Ammon's horn (tissue), 1 donor: Measurements from ENCODE around the gene ITGB4.

ENCODE experiments used
- DNase-seq: peaks from one replicate; pipeline ENCODE4 v3.0.0-alpha.2; 2016; ENCODE audit warnings: low spot score

Gene ITGB4

DNA sequence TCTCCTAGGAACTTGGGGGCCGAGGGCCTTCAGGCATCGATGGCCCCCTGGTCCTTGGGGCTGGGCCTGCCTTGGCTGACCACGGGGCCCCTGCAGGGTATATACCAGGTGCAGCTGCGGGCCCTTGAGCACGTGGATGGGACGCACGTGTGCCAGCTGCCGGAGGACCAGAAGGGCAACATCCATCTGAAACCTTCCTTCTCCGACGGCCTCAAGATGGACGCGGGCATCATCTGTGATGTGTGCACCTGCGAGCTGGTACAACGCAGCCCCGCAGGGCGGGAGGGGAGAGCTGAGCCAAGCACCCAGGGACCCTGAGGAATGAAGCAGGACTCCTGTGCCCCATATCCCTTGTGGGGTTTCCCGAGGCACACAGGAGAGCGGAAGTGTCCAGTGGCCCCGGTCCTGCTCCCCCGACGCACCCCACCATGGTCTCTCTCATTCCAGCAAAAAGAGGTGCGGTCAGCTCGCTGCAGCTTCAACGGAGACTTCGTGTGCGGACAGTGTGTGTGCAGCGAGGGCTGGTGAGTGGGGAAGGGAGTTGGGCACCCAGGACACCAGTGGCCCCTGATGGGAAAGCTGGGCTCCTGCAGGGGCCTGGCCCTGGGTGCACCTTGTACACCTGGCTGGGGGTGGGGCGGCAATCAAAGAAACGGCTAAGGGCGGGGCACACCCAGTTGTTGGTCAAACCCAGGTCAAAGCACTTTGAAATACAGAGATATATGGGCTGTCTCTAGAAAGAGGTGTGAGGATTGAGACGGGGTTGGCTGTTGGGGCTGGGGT, 10.6 kb downstream of the ITGB4 start:
- DNase-seq: no peak

- no peak for DNase-seq
Measured at GRCh38 chr17:75733471-75733870, 12.2 kb downstream of the ITGB4 start.

GRCh38 chr17:75734674-75735294, 13.5 kb downstream of the ITGB4 start:
- DNase-seq: no peak

- DNase-seq: no peak
Measured at GRCh38 chr17:75736173-75736835, 15.0 kb downstream of the ITGB4 start.

GRCh38 chr17:75737133-75737962, 16.1 kb downstream of the ITGB4 start:
- no peak for DNase-seq

- peak; percentile 61 for DNase-seq
Measured at GRCh38 chr17:75738218-75738802, 17.1 kb downstream of the ITGB4 start.

- DNase-seq: no peak
Measured at GRCh38 chr17:75739174-75739573, 17.9 kb downstream of the ITGB4 start.

- DNase-seq: no peak
Measured at GRCh38 chr17:75739801-75740200, 18.5 kb downstream of the ITGB4 start.

- no peak for DNase-seq
Measured at GRCh38 chr17:75740215-75740614, 19.0 kb downstream of the ITGB4 start.

- no peak for DNase-seq
Measured at GRCh38 chr17:75740631-75741077, 19.4 kb downstream of the ITGB4 start.

DNA sequence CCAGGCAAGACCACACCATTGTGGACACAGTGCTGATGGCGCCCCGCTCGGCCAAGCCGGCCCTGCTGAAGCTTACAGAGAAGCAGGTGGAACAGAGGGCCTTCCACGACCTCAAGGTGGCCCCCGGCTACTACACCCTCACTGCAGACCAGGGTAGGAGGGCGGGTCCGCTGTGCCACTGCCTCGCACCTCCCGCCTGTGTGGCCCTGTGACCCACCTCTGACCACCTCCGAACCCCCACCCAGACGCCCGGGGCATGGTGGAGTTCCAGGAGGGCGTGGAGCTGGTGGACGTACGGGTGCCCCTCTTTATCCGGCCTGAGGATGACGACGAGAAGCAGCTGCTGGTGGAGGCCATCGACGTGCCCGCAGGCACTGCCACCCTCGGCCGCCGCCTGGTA, 21.1 kb downstream of the ITGB4 start:
- no peak for DNase-seq

DNA sequence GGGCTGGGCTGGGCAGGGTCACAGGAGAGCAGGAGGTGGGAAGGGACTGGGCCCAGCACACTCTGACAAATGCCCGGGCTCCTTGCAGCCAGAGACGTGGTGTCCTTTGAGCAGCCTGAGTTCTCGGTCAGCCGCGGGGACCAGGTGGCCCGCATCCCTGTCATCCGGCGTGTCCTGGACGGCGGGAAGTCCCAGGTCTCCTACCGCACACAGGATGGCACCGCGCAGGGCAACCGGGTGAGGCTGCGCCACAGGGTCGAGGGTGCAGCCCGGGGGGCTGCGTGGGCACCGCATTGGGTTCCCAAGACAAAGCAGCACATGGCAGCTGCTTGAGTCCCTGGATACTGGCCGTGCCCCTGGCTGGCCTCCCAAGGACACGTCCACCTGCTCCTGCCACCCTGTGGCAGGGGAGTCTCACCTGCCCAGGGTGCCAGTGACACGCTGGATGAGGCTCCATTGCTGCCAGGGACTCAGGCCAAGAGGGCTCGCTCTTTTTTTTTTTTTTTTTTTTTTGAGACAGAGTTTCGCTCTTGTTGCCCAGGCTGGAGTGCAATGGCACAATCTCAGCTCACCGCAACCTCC, 22.5 kb downstream of the ITGB4 start:
- DNase-seq: no peak

DNA sequence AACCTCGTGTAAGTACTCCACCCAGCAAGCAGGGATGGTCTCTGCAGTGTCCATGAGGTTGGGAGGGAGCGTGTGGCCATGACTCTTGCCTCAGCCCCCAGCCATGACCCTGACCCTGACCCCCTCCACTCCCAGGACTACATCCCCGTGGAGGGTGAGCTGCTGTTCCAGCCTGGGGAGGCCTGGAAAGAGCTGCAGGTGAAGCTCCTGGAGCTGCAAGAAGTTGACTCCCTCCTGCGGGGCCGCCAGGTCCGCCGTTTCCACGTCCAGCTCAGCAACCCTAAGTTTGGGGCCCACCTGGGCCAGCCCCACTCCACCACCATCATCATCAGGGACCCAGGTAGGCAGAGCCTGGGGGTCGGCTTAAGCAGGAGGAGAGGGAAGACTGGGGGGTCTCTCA, 27.4 kb downstream of the ITGB4 start:
- DNase-seq: no peak

DNA sequence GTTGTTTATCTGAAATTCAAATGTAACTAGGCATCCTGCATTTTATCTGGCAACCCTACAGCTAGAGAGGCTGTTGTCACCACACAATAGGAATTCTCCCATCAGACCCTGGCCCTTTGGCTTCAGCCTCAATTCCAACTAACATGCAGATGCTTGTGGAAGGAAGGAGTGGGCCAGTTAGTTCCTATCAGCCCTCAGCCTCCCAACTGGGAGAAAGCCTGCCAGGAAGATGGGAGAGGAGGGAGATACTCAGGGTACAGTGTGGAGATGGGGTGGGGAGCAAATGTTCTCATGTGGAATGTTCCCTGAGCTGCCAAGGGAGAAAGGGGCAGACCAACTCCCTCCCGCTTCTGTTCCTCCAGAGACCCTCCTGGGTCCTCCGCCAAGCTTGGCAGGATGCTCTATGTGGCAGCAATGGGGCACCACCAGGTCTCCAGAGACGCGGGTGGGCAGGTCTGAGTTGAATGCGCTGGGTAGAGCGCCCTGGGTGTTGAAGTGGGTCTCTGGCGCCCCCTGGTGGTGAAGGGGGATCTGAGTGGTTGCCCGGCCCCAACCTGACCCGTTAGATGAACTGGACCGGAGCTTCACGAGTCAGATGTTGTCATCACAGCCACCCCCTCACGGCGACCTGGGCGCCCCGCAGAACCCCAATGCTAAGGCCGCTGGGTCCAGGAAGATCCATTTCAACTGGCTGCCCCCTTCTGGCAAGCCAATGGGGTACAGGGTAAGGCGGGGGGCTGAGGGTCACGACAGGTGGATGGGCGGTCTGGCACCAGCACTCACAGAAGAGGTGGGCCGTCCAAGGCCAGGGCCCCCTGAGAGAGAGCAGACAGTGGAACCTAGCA, 28.5 kb downstream of the ITGB4 start:
- peak; percentile 87 for DNase-seq

- no peak for DNase-seq
Measured at GRCh38 chr17:75750661-75751423, 29.6 kb downstream of the ITGB4 start.

DNA sequence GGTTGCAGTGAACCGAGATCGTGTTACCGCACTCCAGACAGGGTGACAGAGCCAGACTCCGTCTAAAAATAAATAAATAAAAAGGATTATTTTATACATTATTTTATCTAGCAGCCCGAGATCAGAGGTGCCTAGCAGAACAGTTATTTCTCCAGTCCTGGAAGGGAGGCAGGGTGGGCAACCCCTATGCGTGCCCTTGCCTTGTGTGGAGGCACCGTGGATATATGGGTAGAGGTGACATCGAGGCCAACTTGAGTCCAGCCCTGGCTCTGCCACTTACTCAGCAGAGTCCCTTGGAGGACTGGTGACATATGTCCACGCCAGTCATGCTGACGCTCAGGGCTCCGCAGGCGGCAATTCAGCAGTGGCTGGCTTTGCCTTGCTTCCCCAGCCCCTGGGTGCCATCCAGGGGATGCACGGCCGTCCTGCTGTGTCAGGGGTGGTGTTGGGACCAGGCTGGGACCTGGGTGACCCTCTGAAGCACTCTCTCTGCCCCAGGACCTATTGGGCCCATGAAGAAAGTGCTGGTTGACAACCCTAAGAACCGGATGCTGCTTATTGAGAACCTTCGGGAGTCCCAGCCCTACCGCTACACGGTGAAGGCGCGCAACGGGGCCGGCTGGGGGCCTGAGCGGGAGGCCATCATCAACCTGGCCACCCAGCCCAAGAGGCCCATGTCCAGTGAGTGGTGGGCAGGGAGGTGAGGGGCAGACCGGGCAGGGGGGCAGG, 30.6 kb downstream of the ITGB4 start:
- no peak for DNase-seq

DNA sequence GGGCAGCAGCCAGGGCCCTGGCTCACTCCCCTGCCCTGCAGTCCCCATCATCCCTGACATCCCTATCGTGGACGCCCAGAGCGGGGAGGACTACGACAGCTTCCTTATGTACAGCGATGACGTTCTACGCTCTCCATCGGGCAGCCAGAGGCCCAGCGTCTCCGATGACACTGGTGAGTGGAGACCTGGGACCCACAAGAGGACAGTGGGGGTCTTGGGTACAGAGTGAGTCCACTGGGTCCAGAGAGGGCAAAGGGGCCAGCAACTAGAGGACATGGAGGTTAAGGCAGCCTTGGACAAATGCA, 31.1 kb downstream of the ITGB4 start:
- DNase-seq: no peak

- DNase-seq: no peak
Measured at GRCh38 chr17:75752802-75753513, 31.7 kb downstream of the ITGB4 start.
